ACHN (cell line): ENCODE results near the gene SMTNL2.

ENCODE experiments used
- DNase-seq: peaks from one replicate; pipeline ENCODE4 v3.0.0-alpha.2; 2015
- in situ Hi-C: cut with HindIII; loops from 2 replicates; pipeline ENCODE4 v1.10.0; 2017; ENCODE audit warnings: low sequenced_read_pairs, low pct_ligation_motif_present, low pct_unique_long_range_greater_than_20kb

SMTNL2 gene

GRCh38 chr17:4544135-4544950 lies 40.0 kb upstream of the SMTNL2 start:
- DNase-seq = no peak
- in situ Hi-C loops = no loop called here

GRCh38 chr17:4544951-4545216 lies 39.4 kb upstream of the SMTNL2 start:
- DNase-seq = no peak
- in situ Hi-C loops = no loop called here

- in situ Hi-C loops = no loop called here
- DNase-seq = no peak
Observed at GRCh38 chr17:4545217-4545951, 38.9 kb upstream of the SMTNL2 start.

- in situ Hi-C loops = no loop called here
- no peak for DNase-seq
Observed at GRCh38 chr17:4547118-4547906, 37.0 kb upstream of the SMTNL2 start.

- in situ Hi-C loops = no loop called here
- no peak for DNase-seq
Observed at GRCh38 chr17:4548061-4548461, 36.3 kb upstream of the SMTNL2 start.

GRCh38 chr17:4548721-4549531 lies 35.4 kb upstream of the SMTNL2 start:
- peak; percentile 62 for DNase-seq
- in situ Hi-C loops = no loop called here

- DNase-seq = no peak
- in situ Hi-C loops = no loop called here
Observed at GRCh38 chr17:4549781-4550533, 34.4 kb upstream of the SMTNL2 start.

- DNase-seq = no peak
- in situ Hi-C loops = no loop called here
Observed at GRCh38 chr17:4550534-4551039, 33.7 kb upstream of the SMTNL2 start.

GRCh38 chr17:4551141-4551540 lies 33.2 kb upstream of the SMTNL2 start:
- peak; percentile 51 for DNase-seq
- in situ Hi-C loops = no loop called here

GRCh38 chr17:4551796-4552525 lies 32.4 kb upstream of the SMTNL2 start:
- DNase-seq = no peak
- in situ Hi-C loops = no loop called here

GRCh38 chr17:4553669-4554068 lies 30.7 kb upstream of the SMTNL2 start:
- DNase-seq = no peak
- in situ Hi-C loops = no loop called here

GRCh38 chr17:4554441-4554996 lies 29.8 kb upstream of the SMTNL2 start:
- in situ Hi-C loops = no loop called here
- no peak for DNase-seq

- DNase-seq = peak; percentile 98
- in situ Hi-C loops = no loop called here
Observed at GRCh38 chr17:4554997-4555799, 29.1 kb upstream of the SMTNL2 start, which contains the start of gene MYBBP1A. Gene MYBBP1A, minus strand, starts transcription at chr17:4555384. Its CDS starts 60 bp downstream, at chr17:4555324.

- DNase-seq = no peak
- in situ Hi-C loops = no loop called here
Observed at GRCh38 chr17:4555873-4556759, 28.2 kb upstream of the SMTNL2 start.

- in situ Hi-C loops = no loop called here
- no peak for DNase-seq
Observed at GRCh38 chr17:4556996-4557395, 27.3 kb upstream of the SMTNL2 start.
